TTC549 (cell line): ENCODE results near the gene SLC48A1.

Experiments
- FAIRE-seq: peaks from 2 replicates; lab custom pipeline; 2012; peaks lifted over from hg19 to GRCh38; lab: Jason Lieb, UNC

Gene SLC48A1

DNA sequence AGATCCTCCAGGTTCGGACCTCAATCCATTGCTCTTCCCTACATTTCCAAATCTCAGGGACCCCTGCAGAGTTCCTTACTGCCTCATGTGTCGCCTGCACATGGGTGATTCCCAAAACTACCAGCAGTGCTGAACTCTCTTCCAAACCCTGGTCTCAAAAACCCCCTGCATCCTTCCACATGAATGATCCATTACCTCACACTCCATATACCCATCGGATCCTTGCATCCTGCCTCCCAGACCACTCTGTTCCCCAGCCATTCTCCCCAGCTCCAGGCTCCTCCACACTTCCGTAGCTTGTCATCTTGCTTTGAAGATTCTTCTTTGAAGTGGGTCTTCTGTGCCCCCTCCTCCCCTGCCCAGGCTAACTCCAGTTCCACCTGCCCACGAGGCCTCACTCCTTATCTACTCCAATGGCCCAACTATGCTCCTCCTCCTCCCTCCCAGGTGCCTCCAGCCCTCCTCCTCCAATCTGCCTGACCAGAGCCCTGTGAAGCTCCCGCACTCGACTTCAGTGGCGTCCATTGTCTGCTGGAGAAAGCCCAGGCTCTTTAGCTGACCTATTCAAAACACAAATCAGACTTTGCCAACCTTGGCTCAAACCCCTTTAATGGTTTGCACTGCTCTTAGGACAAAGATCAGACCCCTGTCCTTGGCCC lies 28.1 kb upstream of the SLC48A1 start:
- FAIRE-seq = no peak

DNA sequence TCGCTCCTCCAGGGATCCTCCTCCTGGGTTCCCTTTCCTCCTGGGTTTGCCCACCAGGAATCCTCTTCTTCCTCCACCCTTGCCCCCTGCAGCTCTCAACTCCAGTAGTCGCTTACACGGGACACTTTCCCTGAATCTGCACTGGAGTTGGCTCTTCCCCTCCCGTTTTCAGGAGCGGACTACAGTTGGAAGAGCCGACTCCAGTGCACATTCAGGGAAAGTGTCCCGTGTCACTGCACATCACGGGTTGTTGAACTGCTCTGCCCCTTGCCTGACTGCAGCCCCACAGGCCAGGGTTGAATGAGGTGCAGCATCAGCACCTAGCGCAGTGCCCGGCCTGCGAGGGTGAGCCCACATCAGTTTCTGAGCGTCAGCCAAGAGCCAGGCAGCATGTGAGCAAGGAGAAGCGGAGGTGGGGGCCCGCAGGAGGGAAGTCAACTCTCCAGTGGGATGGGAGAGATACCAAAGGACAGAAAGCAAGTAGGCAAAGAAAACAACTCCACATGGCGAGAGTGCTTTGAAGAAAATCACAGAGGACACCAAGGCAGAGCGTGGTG lies 27.5 kb upstream of the SLC48A1 start:
- no peak for FAIRE-seq

DNA sequence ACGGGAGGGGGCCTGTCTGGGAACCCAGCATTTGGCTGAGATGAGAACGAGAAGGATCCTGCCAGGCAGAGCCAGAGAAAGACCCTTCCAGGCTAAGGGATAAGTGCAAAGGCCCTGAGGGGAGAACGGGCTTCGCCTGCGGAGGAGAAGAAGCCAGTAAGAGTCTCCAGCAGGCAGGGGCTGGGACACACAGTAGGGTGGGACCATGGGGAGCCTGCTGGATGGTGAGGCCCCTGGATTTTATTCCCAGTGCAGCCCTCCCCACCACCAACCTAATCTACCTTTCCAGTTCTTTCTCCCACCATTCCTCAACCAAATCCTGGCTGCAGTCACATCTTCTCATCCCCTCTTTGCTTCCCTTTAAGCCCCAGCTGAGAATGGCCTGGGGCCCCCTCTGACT lies 27.0 kb upstream of the SLC48A1 start:
- no peak for FAIRE-seq

- no peak for FAIRE-seq
Measured at GRCh38 chr12:47746523-47746922, 26.5 kb upstream of the SLC48A1 start.

GRCh38 chr12:47747126-47747525 lies 25.9 kb upstream of the SLC48A1 start:
- no peak for FAIRE-seq

GRCh38 chr12:47747596-47748506 lies 25.2 kb upstream of the SLC48A1 start:
- FAIRE-seq = no peak

GRCh38 chr12:47748507-47748828 lies 24.6 kb upstream of the SLC48A1 start:
- no peak for FAIRE-seq

DNA sequence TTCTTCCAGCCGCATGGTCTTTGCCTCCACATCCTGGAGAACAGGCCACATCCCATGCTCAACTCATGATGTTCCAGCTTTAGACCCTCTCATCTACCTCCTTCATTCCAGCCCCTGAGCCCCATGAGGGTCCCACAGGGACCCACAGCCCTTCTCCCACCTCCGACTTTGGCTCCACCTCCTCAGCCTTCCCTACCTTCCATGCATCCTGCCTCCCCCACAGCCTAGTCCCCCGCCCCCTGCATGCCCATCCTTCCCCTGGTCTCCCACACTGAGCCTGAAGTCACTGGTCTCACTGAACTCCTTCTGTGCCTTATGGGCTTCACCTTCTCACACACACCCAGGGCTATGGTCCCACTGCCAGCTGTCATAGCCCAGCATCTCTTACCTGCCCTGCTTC lies 24.1 kb upstream of the SLC48A1 start:
- FAIRE-seq = no peak

- no peak for FAIRE-seq
Measured at GRCh38 chr12:47750229-47750798, 22.7 kb upstream of the SLC48A1 start.

DNA sequence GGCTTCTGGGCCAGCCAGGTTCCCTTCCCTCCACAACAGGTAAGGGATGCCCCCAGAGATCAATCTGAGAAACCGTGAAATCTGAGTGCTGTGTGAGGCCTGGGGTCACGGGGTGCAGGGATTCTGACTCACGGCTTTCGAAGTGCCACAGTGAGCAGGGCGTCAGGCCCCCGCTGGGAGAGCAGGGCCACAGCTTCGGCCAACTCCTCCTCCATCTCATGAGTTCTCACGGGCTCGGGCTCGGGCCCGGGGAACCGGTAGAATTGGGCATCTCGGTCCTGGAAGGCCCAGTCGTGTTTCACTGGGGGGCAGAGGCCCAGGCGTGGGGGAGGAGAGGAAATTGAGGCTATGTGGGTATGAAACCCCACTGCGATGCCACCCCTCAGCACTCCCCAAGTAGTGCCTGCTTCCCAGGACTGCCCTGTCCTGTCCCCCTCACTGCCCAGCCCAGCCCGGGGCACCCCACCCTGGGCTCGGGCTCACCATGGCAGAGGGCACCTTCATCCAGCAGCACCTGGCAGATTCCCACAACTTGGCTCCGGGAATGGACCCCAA lies 22.0 kb upstream of the SLC48A1 start:
- no peak for FAIRE-seq

DNA sequence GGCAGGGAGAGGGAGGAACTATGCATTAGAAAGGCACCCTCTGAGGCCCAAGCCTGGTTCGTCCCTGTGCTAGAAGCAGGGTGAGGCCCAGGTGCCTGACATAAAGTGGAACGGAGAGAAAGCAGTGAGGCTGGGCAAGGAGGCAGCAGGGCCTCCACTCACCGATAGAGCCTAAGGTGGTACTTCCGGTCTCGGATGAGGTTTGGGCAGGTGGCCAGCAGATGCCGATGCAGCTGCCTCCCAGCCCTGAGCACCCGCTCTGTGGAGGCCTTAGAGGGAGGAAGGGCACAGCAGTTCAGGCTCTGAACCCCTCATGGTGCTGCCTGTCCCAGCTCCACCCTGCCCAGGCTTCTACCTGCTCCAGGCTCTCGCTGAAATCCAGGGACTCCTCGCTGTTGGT lies 21.5 kb upstream of the SLC48A1 start:
- FAIRE-seq = no peak

DNA sequence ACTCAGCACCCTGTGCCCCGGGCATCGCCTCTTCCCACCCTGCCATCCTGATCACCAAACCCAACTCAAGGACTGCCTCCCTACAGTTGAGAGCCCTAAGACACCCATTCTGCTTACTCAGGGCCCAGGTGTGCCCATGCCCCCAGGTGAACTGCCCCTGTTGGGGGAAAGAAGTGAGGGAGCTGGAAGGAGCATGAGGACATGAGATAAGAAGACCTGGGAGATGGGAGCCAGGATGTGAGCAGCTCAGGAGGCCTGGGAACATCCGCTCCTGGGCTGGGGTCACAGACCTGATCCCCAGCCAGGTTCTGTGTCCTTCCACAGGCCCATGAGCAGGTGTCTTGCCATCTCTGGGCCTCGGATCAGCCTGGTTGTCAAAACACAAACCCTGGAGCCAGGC lies 20.9 kb upstream of the SLC48A1 start:
- FAIRE-seq = no peak

- no peak for FAIRE-seq
Measured at GRCh38 chr12:47752552-47752951, 20.5 kb upstream of the SLC48A1 start.

DNA sequence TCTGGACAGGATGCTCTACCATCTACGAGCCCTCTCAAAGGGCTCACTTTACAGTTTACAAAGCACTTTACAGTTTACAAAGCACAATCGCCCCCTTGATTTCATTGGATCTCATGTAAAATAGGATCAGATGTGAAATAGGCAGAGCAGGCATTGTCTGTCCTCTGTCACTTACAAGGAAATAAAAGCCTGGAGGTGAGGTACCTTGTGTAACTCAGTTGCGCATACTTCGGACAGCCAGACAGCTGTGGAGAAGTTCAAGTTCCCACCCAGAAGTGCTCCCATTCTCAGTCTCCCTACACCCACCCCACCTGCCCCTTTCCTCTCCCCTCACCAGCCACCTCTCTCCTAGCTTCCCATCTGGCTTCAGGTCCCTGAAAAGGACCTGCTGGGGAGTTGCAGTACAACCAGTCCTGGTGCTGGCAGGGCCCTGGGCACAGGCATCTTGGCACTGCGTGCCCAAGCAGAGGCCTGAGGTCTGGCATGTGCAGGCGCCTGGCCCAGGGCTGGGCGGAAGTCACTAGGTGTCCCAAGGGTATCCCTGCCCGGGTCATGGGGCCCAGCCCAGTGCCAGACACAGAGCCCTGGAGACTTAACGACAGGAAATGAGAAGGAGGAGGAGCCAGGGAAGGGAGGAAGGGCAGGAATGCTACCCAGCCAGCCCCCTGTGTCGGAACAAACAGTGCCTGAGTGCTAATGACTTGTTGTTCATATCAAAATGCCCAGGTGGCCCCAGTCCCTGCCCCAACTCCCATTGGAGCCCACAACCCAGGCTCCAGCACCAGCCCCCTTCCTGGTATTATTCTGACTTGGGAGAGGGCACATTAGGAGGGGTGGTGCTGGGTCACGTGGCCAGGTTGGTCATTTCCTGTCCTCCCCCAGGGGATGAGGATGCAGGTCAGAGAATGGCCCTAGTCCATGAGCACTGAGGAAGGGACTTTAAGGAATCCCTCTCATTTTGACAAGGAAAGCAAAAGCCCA lies 19.7 kb upstream of the SLC48A1 start:
- no peak for FAIRE-seq

DNA sequence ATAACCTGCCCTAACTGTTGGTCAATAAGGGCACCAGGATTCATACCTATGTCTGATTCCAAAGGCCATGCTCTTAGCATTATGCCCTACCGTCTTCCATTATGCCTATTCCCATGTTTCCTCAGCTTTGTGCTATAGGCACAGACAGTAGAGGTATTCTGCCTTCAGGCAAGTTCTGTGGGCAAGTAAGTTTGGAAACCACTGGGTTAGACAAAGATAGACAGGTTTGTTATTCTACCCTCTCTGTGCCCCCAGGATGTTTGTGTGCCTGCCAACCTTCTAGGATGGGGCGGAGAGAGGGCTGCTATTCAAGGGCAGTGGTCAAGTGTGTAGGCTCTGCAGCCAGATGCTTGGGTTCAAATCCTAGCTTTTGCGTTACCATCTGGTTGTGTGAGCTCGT lies 18.9 kb upstream of the SLC48A1 start:
- FAIRE-seq = no peak

GRCh38 chr12:47754881-47755280 lies 18.2 kb upstream of the SLC48A1 start:
- no peak for FAIRE-seq

DNA sequence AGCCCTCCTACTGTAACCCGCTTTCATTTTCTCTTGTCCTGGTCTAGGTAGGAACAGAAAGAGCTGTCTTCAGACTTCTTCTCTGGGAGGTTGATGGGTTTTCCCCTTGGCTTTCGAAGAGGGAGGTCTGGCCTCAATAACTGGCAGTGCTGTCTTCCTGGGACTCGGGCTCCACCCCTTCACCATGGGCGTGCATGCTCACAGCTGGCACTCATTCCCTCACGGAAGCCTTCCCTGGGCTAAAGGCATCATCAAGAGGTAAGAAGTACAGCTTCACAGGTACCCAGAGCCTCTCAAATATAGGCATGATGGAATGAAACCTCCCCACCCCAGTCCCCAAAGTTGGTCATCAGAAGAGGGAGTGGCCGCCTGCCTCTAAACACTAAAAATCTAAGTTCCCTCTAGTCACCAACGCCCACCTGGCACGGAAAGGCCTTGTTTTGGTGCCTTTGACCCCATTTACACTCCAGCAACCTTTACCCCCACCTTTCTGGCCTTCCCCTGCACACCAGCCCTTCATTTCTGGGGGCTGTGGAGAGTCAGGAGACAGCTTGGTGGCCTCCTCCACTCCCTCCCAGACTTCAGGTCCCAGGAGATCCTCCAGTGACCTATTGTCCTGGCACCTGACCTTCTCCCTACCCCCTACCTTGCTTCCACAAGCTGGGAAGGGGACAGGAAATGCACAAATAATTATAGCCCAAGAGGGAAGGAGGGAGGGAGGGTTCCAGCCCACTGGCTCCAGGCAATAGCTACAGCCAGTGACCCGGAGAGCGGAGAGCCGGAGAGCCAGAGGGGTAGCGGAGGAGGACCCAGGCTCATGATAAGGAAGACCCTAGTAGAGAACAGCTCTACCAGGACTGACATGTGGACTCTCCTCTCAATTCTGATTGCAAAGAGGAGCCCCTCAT lies 17.1 kb upstream of the SLC48A1 start:
- FAIRE-seq = no peak

DNA sequence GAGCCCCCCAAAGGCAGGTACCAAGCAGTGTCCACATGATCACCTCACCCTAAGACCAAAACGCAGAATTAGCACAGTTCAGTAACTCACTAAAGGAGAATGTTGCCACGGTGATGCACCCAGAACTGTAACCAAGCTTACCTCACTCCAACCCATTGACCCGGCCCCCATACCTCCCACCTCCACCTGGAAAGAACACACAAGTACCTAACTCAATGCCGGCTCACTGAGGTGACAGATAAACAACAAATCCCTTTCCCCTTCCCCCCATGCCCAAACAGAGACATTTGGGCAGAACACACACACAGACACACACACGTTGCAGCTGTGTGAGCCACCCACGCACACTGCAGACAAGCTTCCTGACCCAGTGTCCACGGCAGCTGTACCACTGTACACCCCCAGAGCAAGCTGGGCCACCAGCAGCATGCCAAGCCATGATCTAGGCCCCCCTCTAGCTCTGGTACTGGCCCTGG lies 15.6 kb upstream of the SLC48A1 start:
- no peak for FAIRE-seq

DNA sequence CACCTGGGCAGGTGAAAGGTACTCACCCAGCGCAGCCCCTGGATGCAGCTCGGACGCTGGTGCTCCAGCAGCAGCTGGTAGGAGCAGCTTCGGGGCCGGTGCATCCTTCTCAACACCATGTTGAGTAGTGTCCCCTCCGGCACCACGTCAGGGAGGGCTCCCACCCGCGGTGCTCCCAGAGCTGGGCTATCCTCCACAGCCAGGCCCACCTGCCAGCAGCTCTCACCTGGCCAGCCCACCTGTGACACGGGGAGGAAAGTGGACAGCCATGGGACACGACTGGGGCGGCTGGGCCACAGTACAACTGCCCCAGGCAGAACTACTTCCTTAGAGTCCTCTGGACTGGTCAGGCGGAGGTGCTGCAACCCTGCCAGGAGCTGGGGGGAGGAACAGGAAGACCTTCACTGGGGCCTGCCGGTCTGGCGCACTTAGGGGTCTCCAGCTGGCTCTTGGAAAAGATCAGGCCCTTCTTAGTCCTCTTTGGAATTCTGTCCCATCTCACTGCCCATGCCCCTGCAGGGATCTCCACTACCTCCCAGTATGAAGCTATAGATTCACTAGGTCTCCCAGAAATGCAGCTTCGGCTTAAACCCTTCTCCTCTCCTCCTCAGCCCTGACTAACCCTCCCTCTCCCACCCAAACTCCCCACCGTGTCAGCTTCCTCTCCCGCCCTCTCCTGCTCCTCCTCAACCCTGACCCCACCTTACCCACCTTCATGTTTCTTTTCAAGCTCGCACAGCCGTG lies 15.0 kb upstream of the SLC48A1 start:
- no peak for FAIRE-seq

- no peak for FAIRE-seq
Measured at GRCh38 chr12:47758584-47758833, 14.5 kb upstream of the SLC48A1 start.
